GM21515 (cell line): ENCODE data around the gene ARMH3.
"Not testable (repeated sequence)": the region's sequence is repeated elsewhere in the genome, so short reads cannot be mapped to it uniquely, and the experiment has no call there.

Source experiments
- ATAC-seq: cut with Tn5 transposase; IDR thresholded peaks from one replicate; pipeline ENCODE4 v1.9.1; 2021; ENCODE audit not compliant: unreplicated experiment

The ARMH3 gene

GRCh38 chr10:102054881-102055646 lies 909 bp downstream of the ARMH3 start:
- ATAC-seq = not testable (repeated sequence)

- ATAC-seq = no peak
Observed at GRCh38 chr10:102046095-102046494, 9.9 kb downstream of the ARMH3 start.

DNA sequence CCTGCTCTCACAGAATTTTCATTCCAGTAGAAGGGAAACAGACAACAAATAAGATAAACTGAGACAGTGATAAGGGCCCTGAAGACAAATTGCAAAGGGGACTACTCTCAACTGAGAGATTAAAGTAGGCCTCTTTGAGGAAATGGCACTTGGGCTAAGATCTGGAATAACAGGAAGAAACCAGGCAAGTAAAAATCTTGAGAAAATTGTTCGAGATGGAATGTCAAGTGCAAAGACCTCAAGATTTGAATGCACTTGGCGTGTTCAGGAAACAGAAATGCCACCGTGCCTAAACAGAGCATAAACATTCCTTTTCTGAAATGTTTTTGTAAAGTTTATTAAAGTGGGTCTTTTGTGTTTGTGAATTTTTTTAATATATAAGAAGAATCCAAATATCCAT lies 10.7 kb downstream of the ARMH3 start:
- ATAC-seq = no peak

GRCh38 chr10:102040305-102041050 lies 15.5 kb downstream of the ARMH3 start:
- ATAC-seq = no peak

DNA sequence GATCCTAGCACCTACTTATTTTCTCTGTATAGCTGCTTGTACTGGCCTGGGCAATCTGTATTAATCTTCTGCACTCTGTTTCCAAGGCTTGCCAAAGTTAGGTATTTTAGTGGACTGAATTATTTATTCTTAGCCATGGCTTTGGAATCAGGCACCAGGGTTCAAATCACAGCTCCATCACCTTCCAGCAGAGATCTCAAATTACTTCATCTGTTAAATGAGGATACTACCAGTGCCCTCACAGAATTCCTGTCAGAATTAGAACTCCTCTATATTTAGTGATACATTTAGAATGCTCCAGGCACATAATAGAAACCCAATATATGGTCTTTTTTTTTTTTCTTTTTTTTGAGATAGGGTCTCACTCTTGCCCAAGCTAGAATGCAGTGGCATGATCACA lies 17.6 kb downstream of the ARMH3 start:
- no peak for ATAC-seq

DNA sequence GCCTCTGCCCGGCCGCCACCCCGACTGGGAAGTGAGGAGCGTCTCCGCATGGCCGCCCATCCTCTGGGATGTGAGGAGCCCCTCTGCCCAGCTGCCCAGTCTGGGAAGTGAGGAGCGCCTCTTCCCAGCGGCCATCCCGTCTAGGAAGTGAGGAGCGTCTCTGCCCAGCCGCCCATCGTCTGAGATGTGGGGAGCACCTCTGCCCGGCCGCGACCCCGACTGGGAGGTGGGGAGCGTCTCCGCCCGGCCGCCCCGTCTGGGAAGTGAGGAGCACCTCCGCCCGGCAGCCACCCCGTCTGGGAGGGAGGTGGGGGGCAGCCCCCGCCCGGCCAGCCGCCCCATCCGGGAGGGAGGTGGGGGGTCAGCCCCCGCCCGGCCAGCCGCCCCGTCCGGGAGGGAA lies 20.2 kb downstream of the ARMH3 start:
- not testable (repeated sequence) for ATAC-seq

DNA sequence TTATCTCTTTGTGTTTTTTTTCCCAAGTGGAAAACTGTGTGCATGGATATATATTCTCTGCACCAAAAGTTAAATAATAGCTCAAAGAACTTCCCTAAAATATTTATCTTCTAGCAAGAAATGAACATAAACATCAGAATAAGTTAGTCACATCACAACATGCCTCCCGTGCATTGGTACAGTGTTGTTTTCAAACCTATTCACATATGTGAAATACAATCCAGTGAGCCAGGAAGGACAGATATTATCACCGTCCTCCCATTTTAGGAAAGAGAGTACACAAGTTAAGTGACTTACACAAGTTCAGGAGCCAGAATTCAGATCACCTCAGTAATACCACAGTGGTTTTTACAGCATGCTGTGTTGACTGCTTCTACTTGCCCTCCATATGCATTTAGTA lies 22.2 kb downstream of the ARMH3 start:
- ATAC-seq = no peak

- no peak for ATAC-seq
Observed at GRCh38 chr10:102027261-102027660, 28.7 kb downstream of the ARMH3 start.

DNA sequence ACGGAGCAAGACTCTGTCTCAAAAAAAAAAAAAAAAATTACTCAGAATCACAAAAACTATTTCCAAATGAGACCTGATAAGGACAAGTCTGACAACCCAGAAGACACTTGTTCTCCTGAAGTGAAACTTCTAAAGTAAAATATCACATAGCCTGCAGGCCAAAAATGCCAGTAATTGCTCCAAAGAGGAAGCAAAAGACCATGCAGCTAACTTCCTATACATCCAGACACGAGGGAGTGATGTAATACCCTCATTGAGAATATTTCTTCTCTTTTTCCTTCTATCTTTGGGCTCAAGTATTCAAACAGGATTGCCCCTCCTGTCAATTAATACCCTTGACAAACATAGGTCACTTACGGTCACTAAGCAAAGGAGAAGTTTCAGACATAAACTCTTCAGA lies 31.2 kb downstream of the ARMH3 start:
- ATAC-seq = no peak

DNA sequence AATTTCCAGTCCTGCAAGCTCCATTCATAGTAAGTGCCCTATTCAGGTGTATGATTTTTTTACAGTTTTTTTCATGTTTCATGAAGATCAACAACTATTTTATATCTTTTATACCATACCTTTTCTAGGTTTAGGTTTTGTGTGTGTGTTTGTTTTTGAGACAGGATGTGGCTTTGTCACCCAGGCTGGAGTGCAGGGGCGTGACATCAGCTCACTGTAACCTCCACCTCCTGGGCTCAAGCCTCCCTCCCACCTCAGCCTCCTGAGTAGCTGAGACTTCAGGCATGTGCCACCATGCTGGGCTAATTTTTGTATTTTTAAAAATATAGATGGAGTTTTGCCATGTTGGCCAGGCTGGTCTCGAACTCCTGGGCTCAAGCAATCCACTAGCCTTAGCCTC lies 35.0 kb downstream of the ARMH3 start:
- no peak for ATAC-seq

- no peak for ATAC-seq
Observed at GRCh38 chr10:102017295-102017694, 38.7 kb downstream of the ARMH3 start.

- no peak for ATAC-seq
Observed at GRCh38 chr10:102016416-102016815, 39.6 kb downstream of the ARMH3 start.

DNA sequence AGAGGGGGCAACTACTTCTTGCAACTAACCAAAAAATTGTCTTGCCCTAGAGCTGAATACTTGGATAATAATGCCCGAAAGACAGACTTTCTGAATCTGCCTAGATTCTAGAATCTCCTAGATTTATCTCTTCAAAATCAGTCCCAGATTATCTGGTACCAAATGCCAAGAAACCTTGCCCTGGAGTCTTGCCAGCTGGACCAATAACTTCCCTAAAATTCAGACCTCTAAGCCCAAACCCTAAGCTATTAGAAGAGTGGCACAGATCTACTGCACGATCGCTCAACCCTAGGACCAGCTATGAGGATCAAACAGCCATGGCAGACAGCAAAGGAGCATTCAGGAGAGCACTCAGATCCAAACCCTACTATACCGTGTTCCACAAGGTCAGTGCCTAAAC lies 45.0 kb downstream of the ARMH3 start:
- ATAC-seq = no peak

DNA sequence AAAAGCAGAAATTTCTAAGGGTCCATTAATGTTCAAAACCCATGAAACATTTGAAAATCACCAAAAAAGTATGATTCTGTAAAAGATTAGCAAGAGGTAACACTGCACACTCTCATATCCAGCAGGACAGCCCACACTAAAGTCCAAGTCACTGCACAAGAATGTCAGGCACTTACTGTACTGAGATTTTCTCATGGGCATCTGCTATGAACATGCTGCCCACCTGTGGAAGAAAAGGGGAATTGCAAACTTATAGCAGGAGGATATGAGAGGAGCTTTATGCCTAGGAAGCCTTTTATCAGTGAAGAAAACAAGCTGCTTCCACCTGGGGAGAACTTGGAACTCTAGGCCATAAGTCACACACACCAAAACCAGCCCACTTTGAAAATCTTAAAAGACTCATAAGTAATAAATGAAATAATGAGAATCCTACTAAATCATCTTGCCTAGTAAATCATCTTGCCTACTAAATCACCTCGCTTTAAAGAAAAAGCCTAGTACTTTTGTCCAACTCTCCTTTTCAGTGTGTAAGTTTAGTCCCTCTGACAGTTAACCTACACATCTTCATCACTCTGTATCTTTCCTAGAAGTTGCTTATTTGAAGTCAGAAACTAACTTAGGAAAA lies 46.1 kb downstream of the ARMH3 start:
- no peak for ATAC-seq

- no peak for ATAC-seq
Observed at GRCh38 chr10:102007796-102008195, 48.2 kb downstream of the ARMH3 start.

- not testable (repeated sequence) for ATAC-seq
Observed at GRCh38 chr10:102007031-102007430, 48.9 kb downstream of the ARMH3 start.

DNA sequence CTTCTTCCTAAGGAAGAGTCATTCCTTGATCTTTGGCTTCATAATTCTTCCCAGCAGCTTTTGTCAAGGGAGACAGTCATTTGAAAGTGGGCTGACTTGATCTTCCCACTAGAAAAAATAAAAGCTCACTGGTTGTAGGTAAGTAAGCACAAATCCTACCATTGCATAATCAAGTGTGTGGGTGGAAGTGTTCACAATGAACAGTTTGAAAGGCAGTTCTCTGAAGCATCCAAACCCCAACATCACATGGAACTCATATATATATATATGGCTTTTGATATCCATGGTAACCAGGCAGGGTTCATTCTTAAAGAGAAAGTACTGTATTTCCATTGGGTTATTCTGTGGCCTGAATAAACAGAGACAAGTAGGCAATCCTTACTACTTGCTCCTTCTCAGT lies 51.6 kb downstream of the ARMH3 start:
- ATAC-seq = no peak

GRCh38 chr10:102003541-102003940 lies 52.4 kb downstream of the ARMH3 start:
- no peak for ATAC-seq

- no peak for ATAC-seq
Observed at GRCh38 chr10:102001435-102002068, 54.4 kb downstream of the ARMH3 start.

DNA sequence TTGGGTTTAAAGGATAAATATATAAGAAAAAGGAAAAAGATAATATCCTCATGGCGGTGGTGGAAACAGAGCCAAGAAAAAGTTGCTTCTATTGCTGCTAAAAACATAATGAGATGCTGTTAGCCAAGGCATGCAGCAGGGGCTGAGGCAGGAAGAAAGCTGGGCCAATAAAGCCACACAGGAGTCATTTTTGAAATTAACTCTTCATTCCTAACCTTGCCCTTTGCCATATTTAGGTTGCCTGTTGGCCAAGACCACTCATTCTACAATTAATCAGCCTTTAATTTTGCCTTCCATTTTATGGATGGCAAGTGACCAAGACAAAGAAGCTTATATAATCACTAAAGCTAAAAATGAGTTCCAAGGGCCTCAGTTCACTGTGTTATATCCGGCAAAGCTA lies 58.2 kb downstream of the ARMH3 start:
- no peak for ATAC-seq

- ATAC-seq = no peak
Observed at GRCh38 chr10:101995451-101996063, 60.4 kb downstream of the ARMH3 start.
